ENCODE data around the gene CNTNAP2.

- TF ChIP-seq CTCF (conservative IDR thresholded peaks at IDR 0.05; ENCODE audit: low read length): no peak
- TF ChIP-seq EZH2phosphoT487 (IDR thresholded peaks at IDR 0.05; ENCODE audit: borderline replicate concordance, low read depth, low read length): no peak
These were observed 1742.9 kb downstream of the CNTNAP2 start for GRCh38 chr7:147859486-147859885.
